Fibroblast of mammary gland (primary cell): ENCODE results near the gene SKI.
A peak's percentile ranks its signal among the peaks of the same experiment; 100 is the strongest.

Experiments
- DNase-seq: peaks from one replicate; pipeline ENCODE4 v3.0.0-alpha.2; 2010; ENCODE audit warnings: low read depth
- H3K4me3 ChIP-seq: 2 replicates; pipeline ENCODE4 v1.5.1; 2011; ENCODE audit warnings: low read depth, mild to moderate bottlenecking, low read length, moderate library complexity; ENCODE audit not compliant: control insufficient read depth
- CTCF ChIP-seq: conservative IDR thresholded peaks from 2 replicates; pipeline ENCODE4 v1.5.1; 2011; ENCODE audit warnings: low read depth, low read length, inconsistent platforms; ENCODE audit not compliant: control insufficient read depth, insufficient read depth

Gene SKI

GRCh38 chr1:2288311-2288710 is 60.2 kb downstream of the SKI start:
- DNase-seq = no peak
- no peak for TF ChIP-seq CTCF
- no peak overlapping the region for H3K4me3 ChIP-seq

- no peak for TF ChIP-seq CTCF
- no peak overlapping the region for H3K4me3 ChIP-seq
- no peak for DNase-seq
Observed at GRCh38 chr1:2288816-2289536, 60.9 kb downstream of the SKI start.

- H3K4me3 ChIP-seq = no peak overlapping the region
- TF ChIP-seq CTCF = no peak
- DNase-seq = no peak
Observed at GRCh38 chr1:2289607-2290006, 61.5 kb downstream of the SKI start.

- no peak for DNase-seq
- peak overlapping the region; percentile 1 for H3K4me3 ChIP-seq
- no peak for TF ChIP-seq CTCF
Observed at GRCh38 chr1:2290171-2290578, 62.1 kb downstream of the SKI start.

DNA sequence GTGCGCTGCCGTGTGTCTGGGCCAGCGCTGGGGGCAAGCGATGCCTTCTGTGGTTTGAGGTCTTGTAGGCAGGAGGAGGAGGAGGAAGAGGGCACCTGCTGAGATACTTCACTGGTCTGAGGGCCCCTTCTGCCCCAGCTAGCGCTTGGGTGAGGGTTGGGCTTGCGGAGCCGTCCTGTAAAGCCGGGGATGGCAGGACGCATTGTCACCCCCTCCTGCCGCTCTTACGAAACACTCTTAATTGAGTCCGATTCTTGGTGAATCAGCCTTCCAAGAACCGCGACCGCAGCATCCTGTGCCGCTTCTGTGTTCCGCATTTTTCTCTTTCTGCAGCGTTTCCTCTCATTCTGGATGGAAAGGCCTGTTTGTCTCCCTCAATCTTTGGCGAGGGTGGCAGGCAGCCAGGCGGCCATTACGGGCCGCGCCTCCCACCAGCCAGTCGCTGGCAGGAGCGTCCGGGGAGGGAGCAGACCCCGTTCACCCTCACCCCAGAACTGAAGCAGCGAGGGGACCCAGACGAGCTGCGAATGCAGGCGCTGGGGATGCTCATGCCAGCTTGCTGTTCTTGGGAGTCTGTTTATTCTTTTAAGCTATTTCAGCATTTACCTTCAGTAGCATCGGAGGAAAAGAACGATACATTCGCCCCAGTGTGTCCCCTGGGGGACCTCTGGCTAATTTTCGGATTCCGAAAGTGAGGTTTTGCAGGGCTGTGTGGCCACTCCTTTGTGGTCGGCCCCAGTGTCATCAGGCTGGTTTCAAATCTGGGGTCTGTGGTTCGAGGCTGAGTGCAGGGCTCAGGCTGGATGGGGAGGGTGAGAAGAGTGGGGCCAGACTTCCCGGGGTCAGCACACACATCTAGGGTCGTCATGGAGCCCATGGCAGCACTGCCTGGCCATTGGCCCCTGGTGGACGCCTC is 62.7 kb downstream of the SKI start:
- TF ChIP-seq CTCF = no peak
- peak overlapping the region; percentile 41 for H3K4me3 ChIP-seq
- DNase-seq = peak; percentile 99

GRCh38 chr1:2291577-2291976 is 63.5 kb downstream of the SKI start:
- no peak overlapping the region for H3K4me3 ChIP-seq
- no peak for DNase-seq
- no peak for TF ChIP-seq CTCF
